OCI-M2 (cell line): ENCODE results near the gene PLA2G4D.

ENCODE experiments used
- DNase-seq: peaks from one replicate; lab custom pipeline; 2025; ENCODE audit not compliant: unreplicated experiment; lab: John Stamatoyannopoulos, UW

PLA2G4D gene

GRCh38 chr15:42094512-42094963 is at the start of gene PLA2G4D:
Gene PLA2G4D (minus strand): TSS chr15:42094562. CDS start chr15:42094459, 103 bp downstream.
- DNase-seq, result no peak

DNA sequence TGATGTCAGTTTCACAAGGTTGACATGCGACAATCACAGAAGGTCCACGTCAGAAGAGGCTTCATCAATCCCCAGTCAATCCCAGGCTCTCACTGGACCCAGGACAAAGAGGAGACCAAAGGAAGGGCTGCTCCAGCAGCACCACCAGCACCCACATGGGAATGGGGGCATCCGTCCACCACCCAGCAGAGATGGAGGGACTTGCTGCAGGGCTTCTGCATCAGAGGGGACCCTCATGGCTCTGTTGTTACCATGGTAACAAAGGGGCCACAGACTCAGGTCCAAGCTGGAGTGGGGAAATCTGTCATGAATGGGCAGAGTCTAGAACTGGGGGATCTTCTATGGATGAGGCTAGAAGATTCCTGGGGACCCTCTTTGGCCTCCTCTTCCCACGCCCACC is 49.0 kb upstream of the PLA2G4D start:
- no peak for DNase-seq

DNA sequence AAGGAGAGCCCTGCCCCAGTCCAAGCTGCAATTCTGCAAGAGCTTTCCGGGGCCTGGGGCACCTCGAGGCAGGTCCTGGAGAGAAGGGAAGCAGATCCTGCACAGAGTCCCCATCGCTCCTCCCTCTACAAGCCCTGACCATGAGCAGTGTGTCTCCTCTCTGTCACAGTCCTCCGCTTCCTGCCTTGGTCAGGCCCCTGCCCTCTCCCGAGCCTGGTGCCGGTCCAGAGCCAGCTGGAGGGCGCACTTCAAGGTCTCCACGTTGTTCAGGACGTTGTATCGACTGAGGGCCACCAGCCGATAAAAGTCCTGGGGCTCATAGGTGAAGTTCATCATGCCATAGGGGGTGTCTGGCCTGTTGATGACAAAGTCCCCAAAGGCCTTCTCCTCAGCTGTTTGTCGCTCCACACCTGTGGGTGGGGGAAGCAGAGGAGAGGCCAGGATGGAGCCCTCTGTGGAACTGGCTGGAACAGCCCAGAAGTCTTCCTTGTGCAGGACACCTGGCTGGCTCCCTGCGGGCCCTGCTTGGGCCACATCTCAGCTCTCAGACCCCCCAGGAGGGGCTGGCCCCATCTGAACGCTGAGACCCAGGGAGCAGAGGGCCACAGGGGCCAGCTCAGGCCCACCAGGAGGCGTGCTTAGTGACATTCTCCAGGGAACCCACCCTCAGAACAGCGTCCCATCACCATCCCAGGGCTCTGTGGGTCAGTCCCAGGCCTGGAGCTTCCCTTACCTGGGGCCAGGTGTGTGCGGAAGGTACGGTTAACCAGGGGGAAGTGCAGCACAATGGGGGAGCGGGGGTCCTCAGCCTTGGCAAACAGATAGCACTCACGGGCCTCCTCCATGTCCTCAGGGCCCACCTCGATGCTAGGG is 47.7 kb upstream of the PLA2G4D start:
- DNase-seq, result no peak

DNA sequence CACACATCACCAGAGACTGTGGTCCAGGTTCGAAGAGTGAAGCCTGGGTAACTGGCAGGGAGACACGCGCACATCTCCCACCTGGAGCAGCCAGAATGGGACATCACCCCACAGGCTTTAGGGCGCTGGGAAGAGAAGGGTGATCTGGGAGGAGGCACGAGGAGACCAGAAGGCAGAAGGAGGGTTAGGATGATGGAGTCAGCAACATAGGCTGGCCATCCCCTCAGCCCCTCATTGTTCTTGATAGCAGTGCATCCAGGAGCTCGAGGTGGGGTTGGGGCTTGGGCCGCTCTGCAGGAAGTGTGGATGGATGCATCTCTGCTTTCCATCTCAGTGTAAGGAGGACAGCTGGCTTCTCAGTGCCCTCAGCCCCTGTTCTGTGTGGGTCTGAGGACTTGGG is 46.9 kb upstream of the PLA2G4D start:
- DNase-seq, result no peak

GRCh38 chr15:42140383-42141070 is 46.2 kb upstream of the PLA2G4D start:
- no peak for DNase-seq

GRCh38 chr15:42139596-42139995 is 45.2 kb upstream of the PLA2G4D start:
- DNase-seq, result no peak

GRCh38 chr15:42138968-42139386 is 44.6 kb upstream of the PLA2G4D start:
- no peak for DNase-seq

DNA sequence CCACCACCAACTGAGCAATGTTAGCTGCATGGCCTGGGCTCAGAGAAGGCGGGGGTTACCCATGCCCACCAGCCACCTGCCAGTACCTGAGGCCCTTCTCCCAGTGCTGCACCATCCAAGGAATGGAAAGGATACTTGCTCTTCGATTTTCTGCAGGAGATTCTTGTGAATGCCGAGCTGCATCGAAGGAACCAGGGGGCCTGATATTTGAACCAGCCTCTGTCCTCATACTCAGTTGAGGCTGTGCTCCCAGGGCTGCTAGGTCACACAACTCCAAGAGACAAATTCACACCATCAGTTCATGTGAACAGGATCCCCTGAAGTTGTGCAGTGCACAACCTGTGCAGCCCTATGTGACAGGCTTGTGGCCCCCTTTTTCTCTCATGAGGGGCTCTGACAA is 44.0 kb upstream of the PLA2G4D start:
- DNase-seq, result no peak

DNA sequence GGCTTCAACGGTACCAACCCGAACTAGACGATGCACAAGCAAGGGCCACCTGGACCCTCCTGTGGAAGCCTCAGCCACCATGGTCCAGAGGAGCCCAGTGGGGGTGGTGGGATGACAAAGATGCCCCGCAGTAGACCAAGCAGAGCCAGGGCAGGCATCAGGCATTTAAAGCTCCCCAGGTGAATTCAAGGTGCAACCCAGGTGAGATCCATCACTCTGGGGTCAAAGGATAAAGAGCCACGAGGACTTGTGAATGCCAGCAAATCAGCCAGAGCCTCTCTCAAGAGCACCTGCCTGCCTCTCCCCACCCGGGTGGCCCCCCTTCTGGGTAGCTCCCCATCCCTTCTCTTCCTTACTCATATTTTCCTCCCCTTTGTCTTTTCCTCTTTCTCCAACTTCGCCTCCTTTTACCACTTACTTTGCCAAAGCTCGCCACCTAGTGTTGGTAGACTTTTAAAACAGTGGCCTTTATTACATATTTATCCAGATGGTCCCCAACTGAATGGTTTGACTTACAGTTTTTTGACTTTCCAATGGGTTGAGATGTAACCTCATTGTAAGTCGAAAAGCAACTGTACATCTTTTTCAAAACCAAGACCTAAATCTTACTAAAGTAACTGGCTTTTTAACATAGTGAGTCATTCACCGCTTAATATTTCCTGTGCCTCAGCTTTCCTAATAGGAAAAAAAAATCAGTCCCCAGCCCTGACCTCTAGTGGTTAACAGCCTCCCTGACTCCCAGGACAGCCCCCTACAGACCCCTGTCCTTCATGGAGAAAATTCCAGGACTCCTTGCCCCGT is 43.3 kb upstream of the PLA2G4D start:
- no peak for DNase-seq

DNA sequence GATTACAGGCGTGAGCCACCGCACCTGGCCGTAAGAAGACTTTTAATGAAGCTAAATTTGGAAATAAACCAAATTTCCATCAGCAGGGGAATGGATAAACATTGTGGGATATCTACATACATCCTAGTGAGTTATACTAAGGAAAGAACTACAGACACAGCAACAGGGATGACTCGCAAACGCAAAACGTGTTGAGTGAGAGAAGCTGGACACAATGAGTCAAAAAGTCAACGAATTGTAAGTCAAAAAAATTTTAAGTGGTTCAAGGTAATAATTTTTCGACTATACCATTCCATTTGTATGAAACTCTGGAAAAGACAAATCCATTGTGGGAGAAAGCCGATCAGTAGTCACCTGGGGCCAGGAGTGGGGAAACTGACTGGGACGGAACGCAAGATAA is 42.2 kb upstream of the PLA2G4D start:
- DNase-seq, result no peak

DNA sequence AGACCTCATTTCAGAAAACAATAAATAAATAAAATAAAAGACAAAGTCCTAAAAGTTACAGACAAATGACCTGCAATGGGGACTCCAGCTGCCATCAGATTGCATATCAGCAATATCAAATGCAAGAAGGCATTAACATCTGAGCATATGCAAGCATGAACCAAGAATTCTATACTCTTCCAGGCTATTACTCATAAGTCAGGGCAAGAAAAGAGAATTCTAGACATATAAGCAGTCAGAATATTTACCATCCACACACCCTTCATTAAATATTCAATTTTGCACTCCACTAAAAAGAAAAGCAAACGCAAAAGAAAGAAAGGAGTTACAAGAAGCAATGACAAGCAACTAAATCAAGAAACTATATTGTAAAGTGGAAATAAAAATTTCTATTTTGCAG is 41.0 kb upstream of the PLA2G4D start:
- DNase-seq, result no peak

DNA sequence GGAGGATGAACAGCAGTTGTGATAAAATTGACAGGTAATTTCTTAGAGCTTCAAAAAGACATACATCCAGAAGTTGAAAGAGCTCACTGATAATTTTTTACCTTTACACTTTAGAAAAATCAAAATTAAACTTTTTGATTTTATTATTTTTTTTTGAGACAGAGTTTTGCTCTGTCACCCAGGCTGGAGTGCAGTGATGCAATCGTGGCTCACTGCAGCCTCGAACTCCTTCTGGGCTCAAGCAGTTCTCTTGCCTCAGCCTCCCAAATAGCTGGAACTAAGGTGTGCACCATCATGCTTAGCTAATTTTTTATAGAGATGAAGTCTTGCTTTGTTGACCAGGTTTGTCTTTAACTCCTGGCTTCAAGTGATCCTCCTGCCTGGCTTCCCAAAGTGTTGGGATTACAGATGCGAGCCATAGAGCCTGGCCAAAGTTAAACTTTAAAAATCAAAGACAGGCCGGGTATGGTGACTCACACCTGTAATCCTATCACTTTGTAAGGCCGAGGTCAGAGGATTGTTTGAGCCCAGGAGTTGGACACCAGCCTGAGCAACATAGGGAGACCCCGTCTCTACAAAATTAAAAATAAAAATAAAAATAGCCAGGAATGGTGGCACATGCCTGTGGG is 40.4 kb upstream of the PLA2G4D start:
- DNase-seq, result no peak

- DNase-seq, result no peak
Measured at GRCh38 chr15:42133886-42134502, 39.6 kb upstream of the PLA2G4D start.

DNA sequence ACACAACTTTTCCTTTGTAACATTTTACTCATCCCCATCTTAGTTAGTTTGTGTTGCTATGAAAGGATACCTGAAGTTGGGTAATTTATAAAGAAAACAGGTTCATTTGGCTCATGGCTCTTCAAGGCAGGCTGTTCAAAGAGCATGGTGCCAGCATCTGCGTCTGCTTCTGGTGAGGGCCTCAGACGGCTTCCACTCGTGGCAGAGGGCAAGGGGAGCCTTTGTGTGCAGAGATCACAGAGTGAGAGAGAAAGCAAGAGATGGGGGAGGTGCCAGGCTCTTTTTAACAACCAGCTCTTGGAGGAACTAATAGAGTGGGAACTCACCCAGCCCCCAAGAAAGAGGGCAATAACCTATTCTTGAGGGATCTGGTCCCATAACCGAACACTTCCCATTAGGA is 39.0 kb upstream of the PLA2G4D start:
- no peak for DNase-seq

DNA sequence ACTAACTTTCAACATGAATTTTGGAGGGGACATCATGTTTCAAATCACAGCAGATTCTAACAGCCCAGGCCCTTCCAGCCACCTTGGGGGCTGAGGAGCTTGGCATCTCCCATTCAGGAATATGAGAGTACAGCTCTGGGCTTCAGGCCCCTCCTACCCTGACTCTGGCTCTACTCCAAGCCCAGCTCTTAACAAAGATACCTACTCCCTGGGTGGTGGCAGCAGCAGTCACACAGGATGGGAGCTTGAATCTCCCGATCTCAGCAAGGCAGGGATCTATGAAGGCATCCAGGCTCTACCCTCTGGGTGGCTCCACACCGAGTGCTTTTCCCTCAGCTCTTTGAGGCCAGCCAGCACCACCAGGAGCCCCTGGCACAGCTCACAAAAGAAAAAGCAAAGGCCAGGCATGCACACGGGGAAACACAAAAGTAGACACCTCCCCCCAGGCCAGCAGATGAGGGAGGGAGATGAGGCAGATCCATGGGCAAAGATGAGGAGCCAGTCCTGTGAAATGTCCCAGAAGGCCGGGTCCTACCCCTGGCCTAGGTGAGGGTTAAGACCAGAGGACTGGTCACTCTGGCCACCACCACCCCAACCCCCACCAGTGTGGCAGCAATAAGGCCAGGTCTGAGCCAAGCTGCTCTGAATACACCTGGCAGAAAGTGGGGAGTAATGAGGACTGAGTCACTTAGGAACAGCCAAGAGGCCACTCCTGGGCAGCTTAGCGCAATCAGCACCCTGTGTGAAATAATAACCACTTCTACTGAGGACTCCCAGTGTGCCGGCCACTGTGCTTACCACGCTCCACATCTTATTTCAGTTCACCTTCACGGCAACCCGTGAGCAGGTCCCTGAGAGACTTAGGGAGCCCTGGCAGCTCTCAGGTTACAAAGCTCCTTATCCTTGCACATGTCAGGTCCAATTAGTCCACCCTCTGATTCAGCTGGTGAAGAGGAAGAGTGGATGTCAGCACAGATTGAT is 37.8 kb upstream of the PLA2G4D start:
- no peak for DNase-seq

- DNase-seq, result no peak
Measured at GRCh38 chr15:42131006-42131405, 36.6 kb upstream of the PLA2G4D start.

GRCh38 chr15:42130246-42130986 is 36.1 kb upstream of the PLA2G4D start:
- no peak for DNase-seq

DNA sequence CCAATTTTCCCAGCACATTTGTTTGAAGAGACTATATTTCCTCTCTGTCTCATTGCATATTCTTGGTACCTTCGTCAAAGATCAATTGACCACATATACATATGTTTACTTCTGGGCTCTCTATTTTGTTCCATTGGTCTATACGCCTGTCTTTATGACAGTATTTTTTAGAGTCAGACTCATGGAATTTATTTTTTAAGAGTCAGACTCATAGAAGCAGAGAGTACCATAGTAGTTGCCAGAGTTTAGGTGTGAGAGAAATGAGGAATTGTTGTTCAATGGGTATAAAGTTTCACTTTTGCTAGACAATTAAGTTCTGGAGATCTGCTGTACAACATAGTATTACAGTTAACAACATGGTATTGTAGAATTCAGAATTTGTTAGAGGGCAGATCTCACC is 35.0 kb upstream of the PLA2G4D start:
- DNase-seq, result no peak

GRCh38 chr15:42128476-42128875 is 34.1 kb upstream of the PLA2G4D start:
- no peak for DNase-seq
